Right atrium auricular region (tissue), 2 donors: Measurements from ENCODE around the gene GMEB2. TPM values are rescaled to one million over a fixed set of nuclear protein-coding genes. Genes with fewer than 3 reads are reported as not detected.
"Not testable (repeated sequence)": the region's sequence is repeated elsewhere in the genome, so short reads cannot be mapped to it uniquely, and the experiment has no call there.

Experiments used
- DNase-seq: peaks from one replicate; pipeline ENCODE4 v3.0.0-alpha.2; 2019; ENCODE audit warnings: low spot score
- H3K27ac ChIP-seq, 2 donors: fragments of 200-600 bp; sonication (generic); 1 replicate in 1 of 2; 2 replicates in 1 of 2; pipeline ENCODE4 v1.5.1; 2016 to 2019
- H3K27me3 ChIP-seq, 2 donors: fragments of 200-600 bp; sonication (generic); one replicate each; pipeline versions ENCODE4 v1.5.1 to v1.6.0; 2017 to 2019
- H3K36me3 ChIP-seq: fragments of 200-600 bp; sonication (generic); one replicate; pipeline ENCODE4 v1.5.1; 2016
- H3K4me1 ChIP-seq, 2 donors: fragments of 200-600 bp; sonication (generic); one replicate each; pipeline versions ENCODE4 v1.5.1 to v1.6.0; 2017 to 2019
- H3K4me3 ChIP-seq, 2 donors: fragments of 200-600 bp; sonication (generic); 1 replicate in 1 of 2; 2 replicates in 1 of 2; pipeline ENCODE4 v1.5.1; 2017 to 2019; ENCODE audit warnings: mild to moderate bottlenecking in 1 of 2, moderate library complexity in 1 of 2
- H3K9me3 ChIP-seq, 2 donors: fragments of 200-600 bp; sonication (generic); one replicate each; pipeline ENCODE4 v1.5.1; 2019
- CTCF ChIP-seq, 2 donors: fragments of 200-600 bp; sonication (generic); IDR thresholded peaks; one replicate each; pipeline ENCODE4 v1.5.1; 2019; ENCODE audit warnings: antibody characterized with exemption in 2 of 2
- total RNA-seq, 2 donors: library from RNA; depleted of rRNA; stranded (reverse); fragments of >200 nt; gene quantifications; one replicate each; pipeline ENCODE4 v1.1.0, GENCODE V29; 2016

GMEB2 gene
- 1 to 10 TPM; 5.8 to 9.4 TPM for total RNA-seq

GRCh38 chr20:63626424-63627128 lies at the start of gene GMEB2:
TSS of gene GMEB2 (minus strand) at chr20:63627101. CDS start at chr20:63619397, 7,704 bp downstream.
- H3K9me3 ChIP-seq = no peaks in the 10 kb centered on the region
- no peak for DNase-seq
- H3K27me3 ChIP-seq = no peaks in the 10 kb centered on the region
- H3K4me3 ChIP-seq = peak within 1 kb of the TSS; percentile 87 to 98
- peaks cover 0 to 37% of the 10 kb centered on the region in 2 donors for H3K4me1 ChIP-seq
- peak within 1 kb of the TSS; percentile 98 for H3K27ac ChIP-seq
- no peaks in the 10 kb centered on the region for H3K36me3 ChIP-seq
- no peak for TF ChIP-seq CTCF (IDR thresholded peaks at IDR 0.05)

GRCh38 chr20:63675681-63676368 lies 48.9 kb upstream of the GMEB2 start:
- no peak for DNase-seq

GRCh38 chr20:63673951-63674350 lies 47.0 kb upstream of the GMEB2 start:
- Histone ChIP-seq H3K4me3 (no peak overlapping the region), H3K27ac (no peak overlapping the region), H3K27me3 (no peaks in the 10 kb centered on the region), H3K4me1 (no peaks in the 10 kb centered on the region), H3K36me3 (peaks cover 20% of the 10 kb centered on the region), H3K9me3 (no peaks in the 10 kb centered on the region)
- TF ChIP-seq CTCF (IDR thresholded peaks at IDR 0.05) = no peak
- DNase-seq = no peak

More at GRCh38 chr20:63675681-63676368, 48.9 kb upstream of the GMEB2 start:
- H3K4me1 ChIP-seq = no peaks in the 10 kb centered on the region
- H3K9me3 ChIP-seq = no peaks in the 10 kb centered on the region
- H3K36me3 ChIP-seq = peaks cover 23% of the 10 kb centered on the region
- H3K27ac ChIP-seq = no peak overlapping the region
- H3K4me3 ChIP-seq = no peak overlapping the region
- H3K27me3 ChIP-seq = no peaks in the 10 kb centered on the region
- TF ChIP-seq CTCF (IDR thresholded peaks at IDR 0.05) = no peak

GRCh38 chr20:63672666-63673065 lies 45.8 kb upstream of the GMEB2 start:
- Histone ChIP-seq H3K4me1 (no peaks in the 10 kb centered on the region), H3K36me3 (peaks cover 27% of the 10 kb centered on the region), H3K27me3 (no peaks in the 10 kb centered on the region), H3K27ac (no peak overlapping the region), H3K9me3 (no peaks in the 10 kb centered on the region), H3K4me3 (no peak overlapping the region)
- TF ChIP-seq CTCF (IDR thresholded peaks at IDR 0.05) = no peak
- no peak for DNase-seq

- H3K4me3 ChIP-seq, H3K27ac ChIP-seq, DNase-seq, H3K4me1 ChIP-seq, H3K27me3 ChIP-seq, H3K9me3 ChIP-seq: not testable (repeated sequence)
- H3K36me3 ChIP-seq = peaks cover 35% of the 10 kb centered on the region
Observed at GRCh38 chr20:63671695-63672094, 44.8 kb upstream of the GMEB2 start.

- no peaks in the 10 kb centered on the region for H3K27me3 ChIP-seq
- peaks cover 25% of the 10 kb centered on the region for H3K36me3 ChIP-seq
- TF ChIP-seq CTCF (IDR thresholded peaks at IDR 0.05) = no peak
- no peak overlapping the region for H3K4me3 ChIP-seq
- H3K4me1 ChIP-seq = no peaks in the 10 kb centered on the region
- no peak for DNase-seq
- no peaks in the 10 kb centered on the region for H3K9me3 ChIP-seq
- H3K27ac ChIP-seq = no peak overlapping the region
Observed at GRCh38 chr20:63668351-63668750, 41.5 kb upstream of the GMEB2 start.
